Activated CD8-positive, alpha-beta memory T cell treated with anti-CD3 and anti-CD28 coated beads, Interleukin-2, amount 50 U/mL, for 1 hour (primary cell): ENCODE measurements around the gene ZMYND19.
"Not testable (repeated sequence)": the region's sequence is repeated elsewhere in the genome, so short reads cannot be mapped to it uniquely, and the experiment has no call there.

Experiments
- DNase-seq: peaks from one replicate; pipeline ENCODE4 v3.0.0-alpha.2; 2020; ENCODE audit errors: extremely low read depth

The ZMYND19 gene

GRCh38 chr9:137590469-137591383 lies at the start of gene ZMYND19:
Gene ZMYND19 (minus strand): TSS chr9:137590512. CDS start chr9:137590263, 249 bp downstream.
- DNase-seq = peak; percentile 63

GRCh38 chr9:137639303-137640051 lies 49.2 kb upstream of the ZMYND19 start:
- no peak for DNase-seq

GRCh38 chr9:137638680-137639079 lies 48.4 kb upstream of the ZMYND19 start:
- DNase-seq = no peak

- no peak for DNase-seq
Observed at GRCh38 chr9:137634016-137634415, 43.7 kb upstream of the ZMYND19 start.

GRCh38 chr9:137632230-137633161 lies 42.2 kb upstream of the ZMYND19 start:
- DNase-seq = no peak

- no peak for DNase-seq
Observed at GRCh38 chr9:137631345-137632229, 41.3 kb upstream of the ZMYND19 start.

GRCh38 chr9:137630679-137631078 lies 40.4 kb upstream of the ZMYND19 start:
- DNase-seq = no peak

- DNase-seq = no peak
Observed at GRCh38 chr9:137630126-137630525, 39.8 kb upstream of the ZMYND19 start.

GRCh38 chr9:137627406-137627805 lies 37.1 kb upstream of the ZMYND19 start:
- not testable (repeated sequence) for DNase-seq

- no peak for DNase-seq
Observed at GRCh38 chr9:137626464-137626863, 36.2 kb upstream of the ZMYND19 start.

- DNase-seq = not testable (repeated sequence)
Observed at GRCh38 chr9:137622211-137622610, 31.9 kb upstream of the ZMYND19 start.

GRCh38 chr9:137621131-137621757 lies 30.9 kb upstream of the ZMYND19 start:
- DNase-seq = no peak

- no peak for DNase-seq
Observed at GRCh38 chr9:137620581-137620980, 30.3 kb upstream of the ZMYND19 start.

- DNase-seq = no peak
Observed at GRCh38 chr9:137620048-137620405, 29.7 kb upstream of the ZMYND19 start.

- DNase-seq = no peak
Observed at GRCh38 chr9:137619240-137620047, 29.1 kb upstream of the ZMYND19 start.

GRCh38 chr9:137618105-137619067 lies 28.1 kb upstream of the ZMYND19 start, which contains the start of gene EHMT1:
Gene EHMT1 (plus strand): TSS chr9:137619005. CDS start chr9:137619029, 24 bp downstream.
- DNase-seq = peak; percentile 39

- DNase-seq = no peak
Observed at GRCh38 chr9:137615387-137615871, 25.1 kb upstream of the ZMYND19 start.
